Pancreas (tissue), 10 donors: ENCODE measurements around the gene POGK. TPM values are rescaled to one million over a fixed set of nuclear protein-coding genes. Genes with fewer than 3 reads are reported as not detected.
"Not testable (repeated sequence)": the region's sequence is repeated elsewhere in the genome, so short reads cannot be mapped to it uniquely, and the experiment has no call there.

ENCODE experiments used
- ATAC-seq, 4 donors: fragments of 200-7000 bp; cut with Tn5 transposase; one replicate each; pipeline versions ENCODE4 v1.8.0 to v1.9.1; 2020; ENCODE audit warnings: mild to moderate bottlenecking in 4 of 4, moderate library complexity in 4 of 4
- DNase-seq, 6 donors: peaks; one replicate each; pipeline ENCODE4 v3.0.0-alpha.2; 2020
- FAIRE-seq: peaks from 2 replicates; lab custom pipeline; 2012; peaks lifted over from hg19 to GRCh38; lab: Jason Lieb, UNC
- H3K27ac ChIP-seq, 4 donors: fragments of 200-600 bp; sonication (generic); 1 replicate in 3 of 4; 2 replicates in 1 of 4; pipeline versions ENCODE4 v1.5.0 to v1.8.0; 2020
- H3K27me3 ChIP-seq, 4 donors: fragments of 200-600 bp; one replicate each; pipeline ENCODE4 v1.8.0; 2021
- H3K36me3 ChIP-seq, 3 donors: fragments of 200-600 bp; sonication (generic) in 1 of 3; one replicate each; pipeline versions ENCODE4 v1.5.0 to v1.8.0; 2020 to 2021
- H3K4me1 ChIP-seq, 3 donors: fragments of 200-600 bp; one replicate each; pipeline ENCODE4 v1.8.0; 2021
- H3K4me3 ChIP-seq, 4 donors: fragments of 200-600 bp; sonication (generic) in 2 of 4; one replicate each; pipeline versions ENCODE4 v1.5.0 to v1.8.0; 2020 to 2021
- H3K9me3 ChIP-seq, 4 donors: fragments of 200-600 bp; one replicate each; pipeline ENCODE4 v1.8.0; 2021
- WGBS, 2 donors: extraction: QIAGEN DNeasy Blood & Tissue Kit; methylation state at CpG; one replicate each; pipeline ENCODE4 v1.1.7; 2013; 5-methylcytosine and 5-hydroxymethylcytosine counted together
- intact Hi-C, 3 donors: fragments of 100-400 bp; cut with DNase I; formaldehyde crosslinking; loops; one replicate each; pipeline versions ENCODE4 v1.11.1 to v1.14.2; 2022
- polyA plus RNA-seq, 2 donors: library from polyadenylated mRNA; stranded (reverse); fragments of 200-250 nt; gene quantifications; one replicate each; pipeline ENCODE4 v1.2.3, GENCODE V29; 2013
- total RNA-seq, 6 donors: library from RNA; stranded (reverse); fragmentation: NEBNext Ultra II Directional in 4 of 6; extraction: Animal tissue kit (Norgen Biotek cat#: 25700) in 4 of 6; gene quantifications; one replicate each; pipeline versions ENCODE4 v1.2.1 to v1.2.4, GENCODE V29; 2021 to 2023
- TF ChIP-seq, protein P1 (sequence below), 4 donors: fragments of 200-600 bp; sonication (generic) in 3 of 4; IDR thresholded peaks; one replicate each; pipeline versions ENCODE4 v1.5.0 to v1.8.0; 2021; ENCODE audit warnings: antibody characterized with exemption in 4 of 4
- donor health status: healthy with polysubstance abuse.
- donor health status: DM: no; HTN: no; CAD: no; lungs with moderate emphysema.
- donor health status: DM: no; HTN: no; CAD: no.
- donor health status: control.
- donor health status: control.
- donor health status: Bipolar disorder and iron deficiency.
- donor health status: DM: yes; HTN: yes; CAD: no.
- donor health status: DM: no; HTN: no; CAD: no.
- donor health status: DM: no; HTN: no; CAD: no.
- donor health status: DM: yes; HTN: yes; CAD: no.

POGK gene
- total and polyA plus RNA-seq, 8 donors, result 6.3 to 26.7 (median 14.0) TPM

- TF ChIP-seq, protein P1, sequence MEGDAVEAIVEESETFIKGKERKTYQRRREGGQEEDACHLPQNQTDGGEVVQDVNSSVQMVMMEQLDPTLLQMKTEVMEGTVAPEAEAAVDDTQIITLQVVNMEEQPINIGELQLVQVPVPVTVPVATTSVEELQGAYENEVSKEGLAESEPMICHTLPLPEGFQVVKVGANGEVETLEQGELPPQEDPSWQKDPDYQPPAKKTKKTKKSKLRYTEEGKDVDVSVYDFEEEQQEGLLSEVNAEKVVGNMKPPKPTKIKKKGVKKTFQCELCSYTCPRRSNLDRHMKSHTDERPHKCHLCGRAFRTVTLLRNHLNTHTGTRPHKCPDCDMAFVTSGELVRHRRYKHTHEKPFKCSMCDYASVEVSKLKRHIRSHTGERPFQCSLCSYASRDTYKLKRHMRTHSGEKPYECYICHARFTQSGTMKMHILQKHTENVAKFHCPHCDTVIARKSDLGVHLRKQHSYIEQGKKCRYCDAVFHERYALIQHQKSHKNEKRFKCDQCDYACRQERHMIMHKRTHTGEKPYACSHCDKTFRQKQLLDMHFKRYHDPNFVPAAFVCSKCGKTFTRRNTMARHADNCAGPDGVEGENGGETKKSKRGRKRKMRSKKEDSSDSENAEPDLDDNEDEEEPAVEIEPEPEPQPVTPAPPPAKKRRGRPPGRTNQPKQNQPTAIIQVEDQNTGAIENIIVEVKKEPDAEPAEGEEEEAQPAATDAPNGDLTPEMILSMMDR (IDR thresholded peaks at IDR 0.05), result no peak
These were observed 36.7 kb downstream of the POGK start, which contains the start of gene TADA1 for GRCh38 chr1:166875734-166876539. Gene TADA1, minus strand, starts transcription at chr1:166876264. Its CDS starts 31 bp downstream, at chr1:166876233.

GRCh38 chr1:166876540-166876838, 37.2 kb downstream of the POGK start:
- intact Hi-C loops, result no loop called here
- DNase-seq (no peak), ATAC-seq (peak in 1 of 4 donors; percentile 1), FAIRE-seq (no peak)
- Histone ChIP-seq H3K9me3 (no peaks in the 10 kb centered on the region), H3K27me3 (no peaks in the 10 kb centered on the region), H3K27ac (peak overlapping the region in 1 of 4 donors; percentile 96), H3K4me3 (peak overlapping the region in 2 of 4 donors; percentile 78 to 97), H3K36me3 (no peaks in the 10 kb centered on the region), H3K4me1 (peaks cover 8 to 25% (median 8%) of the 10 kb centered on the region in 3 donors)
- WGBS, 2 donors, result 0 to 1% methylated on average over 7 of the region's 7 CpGs
- TF ChIP-seq, protein P1 (IDR thresholded peaks at IDR 0.05), result no peak

More at GRCh38 chr1:166875734-166876539, 36.7 kb downstream of the POGK start, which contains the start of gene TADA1:
- H3K27me3 ChIP-seq, result no peaks in the 10 kb centered on the region
- peak; percentile 95 to 98 (median 95) for ATAC-seq
- FAIRE-seq, result peak; percentile 94
- peak; percentile 94 to 99 (median 98) for DNase-seq
- no peaks in the 10 kb centered on the region for H3K36me3 ChIP-seq
- H3K4me3 ChIP-seq, result peak within 1 kb of the TSS; percentile 78 to 97 (median 86)
- intact Hi-C loops, result no loop called here
- H3K27ac ChIP-seq, result peak within 1 kb of the TSS; percentile 91 to 96 (median 92)
- WGBS, 2 donors, result 0% methylated on average over 67 to 84 of the region's 84 CpGs
- no peaks in the 10 kb centered on the region for H3K9me3 ChIP-seq
- H3K4me1 ChIP-seq, result peaks cover 8 to 31% (median 11%) of the 10 kb centered on the region in 3 donors

DNA sequence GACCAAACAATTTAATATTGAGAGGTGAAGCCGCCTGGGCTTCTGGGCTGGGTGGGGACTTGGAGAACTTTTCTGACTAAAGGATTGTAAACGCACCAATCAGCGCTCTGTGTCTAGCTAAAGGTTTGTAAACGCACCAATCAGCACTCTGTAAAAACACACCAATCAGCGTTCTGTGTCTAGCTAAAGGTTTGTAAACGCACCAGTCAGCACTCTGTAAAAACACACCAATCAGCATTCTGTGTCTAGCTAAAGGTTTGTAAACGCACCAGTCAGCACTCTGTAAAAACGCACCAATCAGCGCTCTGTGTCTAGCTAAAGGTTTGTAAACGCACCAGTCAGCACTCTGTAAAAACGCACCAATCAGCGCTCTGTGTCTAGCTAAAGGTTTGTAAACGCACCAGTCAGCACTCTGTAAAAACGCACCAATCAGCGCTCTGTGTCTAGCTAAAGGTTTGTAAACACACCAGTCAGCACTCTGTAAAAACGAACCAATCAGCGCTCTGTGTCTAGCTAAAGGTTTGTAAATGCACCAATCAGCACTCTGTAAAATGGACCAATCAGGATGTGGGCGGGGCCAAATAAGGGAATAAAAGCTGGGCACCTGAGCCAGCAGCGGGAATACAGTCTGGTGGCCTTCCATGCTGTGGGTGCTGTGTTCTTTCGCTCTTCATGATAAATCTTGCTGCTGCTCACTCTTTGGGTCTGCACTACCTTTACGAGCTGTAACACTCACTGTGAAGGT, 39.1 kb downstream of the POGK start:
- H3K36me3 ChIP-seq, H3K9me3 ChIP-seq, H3K27me3 ChIP-seq, intact Hi-C loops, FAIRE-seq, ATAC-seq, DNase-seq, H3K27ac ChIP-seq, H3K4me3 ChIP-seq: not testable (repeated sequence)
- 94% methylated on average over 15 to 19 of the region's 21 CpGs for WGBS, 2 donors
- peaks cover 8 to 17% (median 8%) of the 10 kb centered on the region in 3 donors for H3K4me1 ChIP-seq

GRCh38 chr1:166882893-166883292, 43.6 kb downstream of the POGK start:
- intact Hi-C loops, result no loop called here
- Histone ChIP-seq H3K36me3 (no peaks in the 10 kb centered on the region), H3K4me1 (no peaks in the 10 kb centered on the region), H3K9me3 (no peaks in the 10 kb centered on the region), H3K27me3 (no peaks in the 10 kb centered on the region), H3K4me3 (no peak overlapping the region), H3K27ac (no peak overlapping the region)
- ATAC-seq (no peak), DNase-seq (no peak), FAIRE-seq (no peak)
- 57 to 63% methylated on average over 2 of the region's 2 CpGs for WGBS, 2 donors
- TF ChIP-seq, protein P1 (IDR thresholded peaks at IDR 0.05), result no peak

DNA sequence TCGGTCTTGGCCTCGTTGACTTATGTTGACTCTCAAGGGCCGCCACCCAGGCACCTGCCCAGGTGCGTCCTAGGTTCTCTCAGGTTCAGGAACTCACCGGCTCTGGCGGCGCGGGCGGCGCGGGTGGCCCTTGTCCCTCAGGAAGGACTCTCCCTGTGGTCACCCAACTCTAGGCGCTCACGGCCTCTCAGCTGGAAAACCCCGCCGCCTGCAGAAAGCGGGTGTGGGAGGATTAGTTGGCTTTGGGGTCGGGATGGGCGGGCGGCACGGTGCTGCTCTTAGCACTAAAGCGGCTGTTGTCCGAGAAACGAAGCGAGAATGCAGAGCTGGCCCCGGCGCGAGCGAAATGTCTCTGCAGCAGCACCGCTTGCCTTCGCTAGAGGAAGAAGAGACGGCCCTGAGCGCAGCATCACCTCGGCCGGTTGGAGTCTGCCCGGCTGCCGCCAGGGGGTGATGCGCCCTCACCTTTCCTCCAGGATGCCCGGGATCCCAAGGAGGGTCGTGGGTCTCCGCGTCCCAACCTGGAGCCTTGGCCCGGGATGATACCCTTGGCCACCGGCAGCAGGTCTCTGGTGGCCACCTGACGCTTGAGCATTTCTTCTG, 44.9 kb downstream of the POGK start:
- Histone ChIP-seq H3K27me3 (no peaks in the 10 kb centered on the region), H3K4me1 (no peaks in the 10 kb centered on the region), H3K9me3 (no peaks in the 10 kb centered on the region), H3K4me3 (peak overlapping the region in 1 of 4 donors; percentile 21), H3K27ac (no peak overlapping the region), H3K36me3 (no peaks in the 10 kb centered on the region)
- peak; percentile 56 to 93 (median 92) for ATAC-seq
- intact Hi-C loops, result no loop called here
- no peak for FAIRE-seq
- TF ChIP-seq, protein P1 (IDR thresholded peaks at IDR 0.05), result peak; percentile 39 to 65 (median 54)
- DNase-seq, result peak; percentile 20 to 76 (median 47)
- 11 to 13% methylated on average over 44 of the region's 44 CpGs for WGBS, 2 donors
